HEK293 (cell line): ENCODE measurements around the gene PRPF40B.

Experiments
- CTCF ChIA-PET: fragments of 350-600 bp; formaldehyde crosslinking; extraction: SDS; loops from one replicate; lab custom pipeline; 2021; ENCODE audit warnings: antibody characterized with exemption; lab: Yijun Ruan, JAX
- POLR2A ChIA-PET: fragments of 300-600 bp; formaldehyde crosslinking; extraction: SDS; loops from one replicate; lab custom pipeline; 2020; ENCODE audit warnings: antibody characterized with exemption, inconsistent platforms; lab: Yijun Ruan, JAX
- H3K27ac ChIP-seq: fragments of 200-500 bp; sonication (Bioruptor generic); 2 replicates; pipeline ENCODE4 v1.5.1; 2014; ENCODE audit warnings: low read depth, low read length, control low read depth, inconsistent platforms; ENCODE audit errors: extremely low read depth
- H3K36me3 ChIP-seq, 2 experiments: fragments of 200-500 bp in 1 of 2; sonication (Bioruptor generic) in 1 of 2; 1 replicate in 1 of 2; 2 replicates in 1 of 2; pipeline ENCODE4 v1.5.1; 2014 to 2017; ENCODE audit warnings: inconsistent platforms in 2 of 2, low read length in 2 of 2; ENCODE audit not compliant: control insufficient read depth in 2 of 2, insufficient read depth in 1 of 2
- H3K4me1 ChIP-seq: fragments of 200-500 bp; sonication (Bioruptor generic); 2 replicates; pipeline ENCODE4 v1.5.1; 2014; ENCODE audit warnings: mild to moderate bottlenecking, low read length, inconsistent platforms; ENCODE audit not compliant: control insufficient read depth, insufficient read depth
- H3K4me3 ChIP-seq: 2 replicates; pipeline ENCODE4 v1.5.1; 2011; ENCODE audit warnings: low read depth, mild to moderate bottlenecking, control low read depth, low read length, moderate library complexity
- H3K9me3 ChIP-seq: fragments of 200-500 bp; sonication (Bioruptor generic); 2 replicates; pipeline ENCODE4 v1.5.1; 2014; ENCODE audit warnings: low read depth, low read length, inconsistent platforms; ENCODE audit not compliant: control insufficient read depth, insufficient read depth
- BCL11B ChIP-seq: fragments of 450-650 bp; formaldehyde crosslinking; IDR thresholded peaks from 2 replicates; pipeline ENCODE4 v1.5.1; 2016; ENCODE audit warnings: low read depth, missing biosample characterization, missing genetic modification characterization
- MYNN ChIP-seq: fragments of 450-650 bp; formaldehyde crosslinking; IDR thresholded peaks from 2 replicates; pipeline ENCODE4 v1.5.1; 2016; ENCODE audit warnings: missing biosample characterization, missing genetic modification characterization, borderline replicate concordance
- SCRT1 ChIP-seq: fragments of 450-650 bp; formaldehyde crosslinking; IDR thresholded peaks from 2 replicates; pipeline ENCODE4 v1.5.1; 2016; ENCODE audit warnings: missing biosample characterization, missing genetic modification characterization, borderline replicate concordance
- SCRT2 ChIP-seq: fragments of 450-650 bp; formaldehyde crosslinking; IDR thresholded peaks from 2 replicates; pipeline ENCODE4 v1.5.1; 2016; ENCODE audit warnings: missing biosample characterization, missing genetic modification characterization
- SP7 ChIP-seq: fragments of 450-650 bp; formaldehyde crosslinking; IDR thresholded peaks from 2 replicates; pipeline ENCODE4 v1.5.1; 2016; ENCODE audit warnings: missing biosample characterization, missing genetic modification characterization
- ZFP69B ChIP-seq: fragments of 450-650 bp; formaldehyde crosslinking; IDR thresholded peaks from 2 replicates; pipeline ENCODE4 v1.5.1; 2016; ENCODE audit warnings: missing biosample characterization, missing genetic modification characterization
- ZNF133 ChIP-seq: fragments of 450-650 bp; formaldehyde crosslinking; IDR thresholded peaks from 2 replicates; pipeline ENCODE4 v1.5.1; 2016; ENCODE audit warnings: missing biosample characterization, missing genetic modification characterization
- ZNF146 ChIP-seq: fragments of 450-650 bp; formaldehyde crosslinking; IDR thresholded peaks from 2 replicates; pipeline ENCODE4 v1.5.1; 2016; ENCODE audit warnings: missing biosample characterization, missing genetic modification characterization
- ZNF324 ChIP-seq: fragments of 450-650 bp; formaldehyde crosslinking; IDR thresholded peaks from 2 replicates; pipeline ENCODE4 v1.5.1; 2016; ENCODE audit warnings: missing biosample characterization, missing genetic modification characterization
- ZNF335 ChIP-seq: fragments of 450-650 bp; formaldehyde crosslinking; conservative IDR thresholded peaks from 2 replicates; pipeline ENCODE4 v1.5.1; 2016; ENCODE audit warnings: missing biosample characterization, missing genetic modification characterization
- ZNF513 ChIP-seq: fragments of 450-650 bp; IDR thresholded peaks from 2 replicates; pipeline ENCODE4 v1.5.1; 2018; ENCODE audit warnings: missing biosample characterization, missing genetic modification characterization
- ZNF561 ChIP-seq: fragments of 450-650 bp; IDR thresholded peaks from 2 replicates; pipeline ENCODE4 v1.5.1; 2018; ENCODE audit warnings: missing biosample characterization, missing genetic modification characterization, borderline replicate concordance
- ZNF623 ChIP-seq: fragments of 450-650 bp; formaldehyde crosslinking; IDR thresholded peaks from 2 replicates; pipeline ENCODE4 v1.5.1; 2016; ENCODE audit warnings: missing biosample characterization, missing genetic modification characterization
- ZNF624 ChIP-seq: fragments of 450-650 bp; formaldehyde crosslinking; IDR thresholded peaks from 2 replicates; pipeline ENCODE4 v1.5.1; 2017; ENCODE audit warnings: missing biosample characterization, missing genetic modification characterization
- ZNF626 ChIP-seq: fragments of 450-650 bp; sonication (Bioruptor Pico); formaldehyde crosslinking; IDR thresholded peaks from 2 replicates; pipeline ENCODE4 v1.5.1; 2018; ENCODE audit warnings: missing biosample characterization, missing genetic modification characterization, inconsistent platforms
- ZNF658 ChIP-seq: fragments of 450-650 bp; formaldehyde crosslinking; IDR thresholded peaks from 2 replicates; pipeline ENCODE4; 2016; ENCODE audit warnings: missing biosample characterization, missing genetic modification characterization
- ZNF701 ChIP-seq: fragments of 450-650 bp; formaldehyde crosslinking; IDR thresholded peaks from 2 replicates; pipeline ENCODE4 v1.5.1; 2016; ENCODE audit warnings: missing biosample characterization, missing genetic modification characterization
- ZNF777 ChIP-seq: fragments of 450-650 bp; formaldehyde crosslinking; IDR thresholded peaks from 2 replicates; pipeline ENCODE4 v1.5.1; 2017; ENCODE audit warnings: missing biosample characterization, missing genetic modification characterization, borderline replicate concordance
- TF ChIP-seq, protein P1 (sequence below): fragments of 450-650 bp; formaldehyde crosslinking; IDR thresholded peaks from 2 replicates; pipeline ENCODE4 v1.5.1; 2016; ENCODE audit warnings: missing biosample characterization, missing genetic modification characterization
- TF ChIP-seq, protein P2 (sequence below): fragments of 450-650 bp; formaldehyde crosslinking; IDR thresholded peaks from 2 replicates; pipeline ENCODE4 v1.5.1; 2017; ENCODE audit warnings: missing biosample characterization, mild to moderate bottlenecking, missing genetic modification characterization, moderate library complexity
- TF ChIP-seq, protein P3 (sequence below): fragments of 450-650 bp; formaldehyde crosslinking; IDR thresholded peaks from 2 replicates; pipeline ENCODE4 v1.5.1; 2016; ENCODE audit warnings: missing biosample characterization, missing genetic modification characterization
- TF ChIP-seq, protein P4 (sequence below): sonication (generic); formaldehyde crosslinking; IDR thresholded peaks from 2 replicates; pipeline ENCODE4 v1.8.1; 2022; ENCODE audit warnings: mild to moderate bottlenecking, moderate library complexity, missing genetic modification reagents
- TF ChIP-seq, protein P5 (sequence below): fragments of 450-650 bp; formaldehyde crosslinking; IDR thresholded peaks from 2 replicates; pipeline ENCODE4 v1.5.1; 2016; ENCODE audit warnings: missing biosample characterization, missing genetic modification characterization

PRPF40B gene

DNA sequence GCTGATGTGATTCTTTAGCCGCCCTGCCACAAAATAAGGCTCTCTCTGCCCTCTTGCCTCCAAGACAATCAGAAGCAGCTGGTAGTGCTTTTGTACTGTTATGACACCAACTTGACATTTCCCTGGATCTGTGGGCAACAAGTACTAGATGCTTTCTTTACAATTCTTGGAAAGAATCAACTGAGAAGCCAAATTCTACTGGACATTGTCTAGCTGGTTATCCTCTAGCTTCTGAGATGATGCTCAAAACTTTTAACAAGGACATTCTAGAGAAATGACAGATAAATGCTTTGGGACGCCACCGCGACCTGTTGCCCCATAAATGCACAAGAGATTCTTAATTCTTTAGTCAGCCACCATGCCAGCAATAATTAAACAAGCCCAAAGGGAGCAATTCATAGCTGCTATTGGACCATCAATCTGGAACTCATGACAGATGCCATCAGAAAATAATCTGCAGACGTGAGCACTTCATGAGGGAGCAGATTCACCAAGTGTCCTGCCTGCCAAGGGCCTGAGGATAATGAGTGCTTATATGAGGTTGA, 61.0 kb downstream of the PRPF40B start:
- ChIA-PET CTCF (interaction anchor here (0.8 to 0.9 kb wide), 2 partner anchors 19 to 47 kb away, joined by 3 read pairs; no protein-coding TSS in a partner anchor), POLR2A (interaction anchor here (1.2 kb wide), 1 partner anchor 57 kb away, joined by 4 read pairs; the partner anchor contains the start of gene TMBIM6)
- H3K9me3 ChIP-seq: no peaks in the 10 kb centered on the region
- no peaks in the 10 kb centered on the region for H3K36me3 ChIP-seq
- H3K4me1 ChIP-seq: peaks cover 7% of the 10 kb centered on the region
- H3K4me3 ChIP-seq: no peak overlapping the region
- TF ChIP-seq SCRT2 (peak; percentile 93), ZNF658 (tag by site-specific recombination) (no peak), ZNF561 (tag by site-specific recombination) (no peak), ZNF626 (tag by site-specific recombination) (no peak), ZNF777 (tag by site-specific recombination) (no peak), ZNF146 (tag by site-specific recombination) (no peak), SCRT1 (peak; percentile 75), BCL11B (no peak), ZNF701 (tag by site-specific recombination) (no peak), ZNF624 (tag by site-specific recombination) (no peak), ZNF623 (tag by site-specific recombination) (no peak), ZNF133 (tag by site-specific recombination) (no peak), ZNF335 (tag by site-specific recombination) (no peak), ZNF324 (tag by site-specific recombination) (no peak)
- TF ChIP-seq, protein P1, sequence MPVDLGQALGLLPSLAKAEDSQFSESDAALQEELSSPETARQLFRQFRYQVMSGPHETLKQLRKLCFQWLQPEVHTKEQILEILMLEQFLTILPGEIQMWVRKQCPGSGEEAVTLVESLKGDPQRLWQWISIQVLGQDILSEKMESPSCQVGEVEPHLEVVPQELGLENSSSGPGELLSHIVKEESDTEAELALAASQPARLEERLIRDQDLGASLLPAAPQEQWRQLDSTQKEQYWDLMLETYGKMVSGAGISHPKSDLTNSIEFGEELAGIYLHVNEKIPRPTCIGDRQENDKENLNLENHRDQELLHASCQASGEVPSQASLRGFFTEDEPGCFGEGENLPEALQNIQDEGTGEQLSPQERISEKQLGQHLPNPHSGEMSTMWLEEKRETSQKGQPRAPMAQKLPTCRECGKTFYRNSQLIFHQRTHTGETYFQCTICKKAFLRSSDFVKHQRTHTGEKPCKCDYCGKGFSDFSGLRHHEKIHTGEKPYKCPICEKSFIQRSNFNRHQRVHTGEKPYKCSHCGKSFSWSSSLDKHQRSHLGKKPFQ: no peak
- TF ChIP-seq, protein P2, sequence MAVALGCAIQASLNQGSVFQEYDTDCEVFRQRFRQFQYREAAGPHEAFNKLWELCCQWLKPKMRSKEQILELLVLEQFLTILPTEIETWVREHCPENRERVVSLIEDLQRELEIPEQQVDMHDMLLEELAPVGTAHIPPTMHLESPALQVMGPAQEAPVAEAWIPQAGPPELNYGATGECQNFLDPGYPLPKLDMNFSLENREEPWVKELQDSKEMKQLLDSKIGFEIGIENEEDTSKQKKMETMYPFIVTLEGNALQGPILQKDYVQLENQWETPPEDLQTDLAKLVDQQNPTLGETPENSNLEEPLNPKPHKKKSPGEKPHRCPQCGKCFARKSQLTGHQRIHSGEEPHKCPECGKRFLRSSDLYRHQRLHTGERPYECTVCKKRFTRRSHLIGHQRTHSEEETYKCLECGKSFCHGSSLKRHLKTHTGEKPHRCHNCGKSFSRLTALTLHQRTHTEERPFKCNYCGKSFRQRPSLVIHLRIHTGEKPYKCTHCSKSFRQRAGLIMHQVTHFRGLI: no peak
- TF ChIP-seq, protein P3, sequence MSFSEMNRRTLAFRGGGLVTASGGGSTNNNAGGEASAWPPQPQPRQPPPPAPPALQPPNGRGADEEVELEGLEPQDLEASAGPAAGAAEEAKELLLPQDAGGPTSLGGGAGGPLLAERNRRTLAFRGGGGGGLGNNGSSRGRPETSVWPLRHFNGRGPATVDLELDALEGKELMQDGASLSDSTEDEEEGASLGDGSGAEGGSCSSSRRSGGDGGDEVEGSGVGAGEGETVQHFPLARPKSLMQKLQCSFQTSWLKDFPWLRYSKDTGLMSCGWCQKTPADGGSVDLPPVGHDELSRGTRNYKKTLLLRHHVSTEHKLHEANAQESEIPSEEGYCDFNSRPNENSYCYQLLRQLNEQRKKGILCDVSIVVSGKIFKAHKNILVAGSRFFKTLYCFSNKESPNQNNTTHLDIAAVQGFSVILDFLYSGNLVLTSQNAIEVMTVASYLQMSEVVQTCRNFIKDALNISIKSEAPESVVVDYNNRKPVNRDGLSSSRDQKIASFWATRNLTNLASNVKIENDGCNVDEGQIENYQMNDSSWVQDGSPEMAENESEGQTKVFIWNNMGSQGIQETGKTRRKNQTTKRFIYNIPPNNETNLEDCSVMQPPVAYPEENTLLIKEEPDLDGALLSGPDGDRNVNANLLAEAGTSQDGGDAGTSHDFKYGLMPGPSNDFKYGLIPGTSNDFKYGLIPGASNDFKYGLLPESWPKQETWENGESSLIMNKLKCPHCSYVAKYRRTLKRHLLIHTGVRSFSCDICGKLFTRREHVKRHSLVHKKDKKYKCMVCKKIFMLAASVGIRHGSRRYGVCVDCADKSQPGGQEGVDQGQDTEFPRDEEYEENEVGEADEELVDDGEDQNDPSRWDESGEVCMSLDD (tag by site-specific recombination): no peak
- H3K27ac ChIP-seq: no peak overlapping the region

DNA sequence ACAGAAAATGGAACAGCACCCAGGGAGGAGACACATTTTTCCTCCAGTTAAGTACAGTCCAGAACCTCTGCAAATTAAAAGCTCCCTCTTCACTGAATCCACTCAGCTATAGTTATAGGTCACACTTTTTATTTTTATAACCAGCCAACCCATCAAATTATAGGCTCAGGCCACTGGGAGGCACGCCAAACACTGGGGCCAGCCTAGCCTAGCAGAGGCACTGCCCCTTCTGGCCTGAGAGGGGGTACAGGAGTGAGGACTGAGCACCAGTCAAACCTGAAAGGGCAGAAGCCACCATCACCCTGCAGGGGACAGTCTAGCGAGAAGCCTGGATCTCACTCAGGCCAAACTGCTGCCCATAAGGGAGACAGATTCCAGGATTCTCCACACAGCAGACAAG, 64.6 kb downstream of the PRPF40B start:
- ChIA-PET CTCF (no interaction called here), POLR2A (no interaction called here)
- H3K27ac ChIP-seq: no peak overlapping the region
- H3K9me3 ChIP-seq: no peaks in the 10 kb centered on the region
- H3K4me1 ChIP-seq: peaks cover 11% of the 10 kb centered on the region
- TF ChIP-seq ZFP69B (tag by site-specific recombination) (no peak), ZNF513 (tag by site-specific recombination) (no peak), MYNN (tag by site-specific recombination) (peak; percentile 82), SP7 (tag by site-specific recombination) (peak; percentile 63)
- TF ChIP-seq, protein P4, sequence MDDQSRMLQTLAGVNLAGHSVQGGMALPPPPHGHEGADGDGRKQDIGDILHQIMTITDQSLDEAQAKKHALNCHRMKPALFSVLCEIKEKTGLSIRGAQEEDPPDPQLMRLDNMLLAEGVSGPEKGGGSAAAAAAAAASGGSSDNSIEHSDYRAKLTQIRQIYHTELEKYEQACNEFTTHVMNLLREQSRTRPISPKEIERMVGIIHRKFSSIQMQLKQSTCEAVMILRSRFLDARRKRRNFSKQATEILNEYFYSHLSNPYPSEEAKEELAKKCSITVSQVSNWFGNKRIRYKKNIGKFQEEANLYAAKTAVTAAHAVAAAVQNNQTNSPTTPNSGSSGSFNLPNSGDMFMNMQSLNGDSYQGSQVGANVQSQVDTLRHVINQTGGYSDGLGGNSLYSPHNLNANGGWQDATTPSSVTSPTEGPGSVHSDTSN (CRISPR knock-in tag): no peak
- TF ChIP-seq, protein P5, sequence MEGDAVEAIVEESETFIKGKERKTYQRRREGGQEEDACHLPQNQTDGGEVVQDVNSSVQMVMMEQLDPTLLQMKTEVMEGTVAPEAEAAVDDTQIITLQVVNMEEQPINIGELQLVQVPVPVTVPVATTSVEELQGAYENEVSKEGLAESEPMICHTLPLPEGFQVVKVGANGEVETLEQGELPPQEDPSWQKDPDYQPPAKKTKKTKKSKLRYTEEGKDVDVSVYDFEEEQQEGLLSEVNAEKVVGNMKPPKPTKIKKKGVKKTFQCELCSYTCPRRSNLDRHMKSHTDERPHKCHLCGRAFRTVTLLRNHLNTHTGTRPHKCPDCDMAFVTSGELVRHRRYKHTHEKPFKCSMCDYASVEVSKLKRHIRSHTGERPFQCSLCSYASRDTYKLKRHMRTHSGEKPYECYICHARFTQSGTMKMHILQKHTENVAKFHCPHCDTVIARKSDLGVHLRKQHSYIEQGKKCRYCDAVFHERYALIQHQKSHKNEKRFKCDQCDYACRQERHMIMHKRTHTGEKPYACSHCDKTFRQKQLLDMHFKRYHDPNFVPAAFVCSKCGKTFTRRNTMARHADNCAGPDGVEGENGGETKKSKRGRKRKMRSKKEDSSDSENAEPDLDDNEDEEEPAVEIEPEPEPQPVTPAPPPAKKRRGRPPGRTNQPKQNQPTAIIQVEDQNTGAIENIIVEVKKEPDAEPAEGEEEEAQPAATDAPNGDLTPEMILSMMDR (tag by site-specific recombination): peak; percentile 71
- no peaks in the 10 kb centered on the region for H3K36me3 ChIP-seq
- H3K4me3 ChIP-seq: no peak overlapping the region
